ENCODE data around the gene DDX1.

DDX1 gene

GRCh38 chr2:15663802-15664201 is 72.1 kb downstream of the DDX1 start:
- no peaks in the 10 kb centered on the region for H3K27me3 ChIP-seq (ENCODE audit: insufficient read depth, low read depth, severe bottlenecking)
- no peak for DNase-seq

GRCh38 chr2:15664273-15665066 is 72.8 kb downstream of the DDX1 start:
- no peak overlapping the region for H3K27ac ChIP-seq
- no peaks in the 10 kb centered on the region for H3K36me3 ChIP-seq
- H3K9me3 ChIP-seq (ENCODE audit: severe bottlenecking) = no peaks in the 10 kb centered on the region
- no peak for TF ChIP-seq CTCF (IDR thresholded peaks at IDR 0.05; ENCODE audit: low read depth, low read length)
- H3K4me3 ChIP-seq (ENCODE audit: low read depth, low read length) = no peak overlapping the region
- no peak for DNase-seq
- no peaks in the 10 kb centered on the region for H3K27me3 ChIP-seq (ENCODE audit: insufficient read depth, low read depth, severe bottlenecking)

More at GRCh38 chr2:15663802-15664201, 72.1 kb downstream of the DDX1 start:
- Histone ChIP-seq H3K27ac (no peak overlapping the region), H3K36me3 (no peaks in the 10 kb centered on the region), H3K9me3 (ENCODE audit: severe bottlenecking) (peaks cover 3% of the 10 kb centered on the region), H3K4me3 (ENCODE audit: low read depth, low read length) (no peak overlapping the region)
- TF ChIP-seq CTCF (IDR thresholded peaks at IDR 0.05; ENCODE audit: low read depth, low read length) = no peak

- peak; percentile 79 for TF ChIP-seq CTCF (IDR thresholded peaks at IDR 0.05; ENCODE audit: low read depth, low read length)
- no peaks in the 10 kb centered on the region for H3K27me3 ChIP-seq (ENCODE audit: insufficient read depth, low read depth, severe bottlenecking)
- peak; percentile 62 for DNase-seq
- H3K27ac ChIP-seq = no peak overlapping the region
- H3K36me3 ChIP-seq = no peaks in the 10 kb centered on the region
- no peak overlapping the region for H3K4me3 ChIP-seq (ENCODE audit: low read depth, low read length)
- H3K9me3 ChIP-seq (ENCODE audit: severe bottlenecking) = no peaks in the 10 kb centered on the region
Observed at GRCh38 chr2:15665067-15665942, 73.6 kb downstream of the DDX1 start.

- TF ChIP-seq CTCF (IDR thresholded peaks at IDR 0.05; ENCODE audit: low read depth, low read length) = no peak
- Histone ChIP-seq H3K36me3 (no peaks in the 10 kb centered on the region), H3K27ac (no peak overlapping the region), H3K9me3 (ENCODE audit: severe bottlenecking) (no peaks in the 10 kb centered on the region), H3K27me3 (ENCODE audit: insufficient read depth, low read depth, severe bottlenecking) (no peaks in the 10 kb centered on the region), H3K4me3 (ENCODE audit: low read depth, low read length) (no peak overlapping the region)
- DNase-seq = no peak
Observed at GRCh38 chr2:15665943-15666460, 74.3 kb downstream of the DDX1 start.

GRCh38 chr2:15666861-15667808 is 75.5 kb downstream of the DDX1 start:
- no peak for TF ChIP-seq CTCF (IDR thresholded peaks at IDR 0.05; ENCODE audit: low read depth, low read length)
- Histone ChIP-seq H3K9me3 (ENCODE audit: severe bottlenecking) (peaks cover 2% of the 10 kb centered on the region), H3K4me3 (ENCODE audit: low read depth, low read length) (no peak overlapping the region), H3K36me3 (no peaks in the 10 kb centered on the region), H3K27me3 (ENCODE audit: insufficient read depth, low read depth, severe bottlenecking) (no peaks in the 10 kb centered on the region), H3K27ac (no peak overlapping the region)
- no peak for DNase-seq
